22Rv1 (cell line): ENCODE results near the gene HBA2.

Experiments used
- CTCF ChIP-seq: fragments of 450-650 bp; IDR thresholded peaks from 2 replicates; pipeline ENCODE4 v1.5.1; 2017; ENCODE audit warnings: mild to moderate bottlenecking
- ZFX ChIP-seq: fragments of 450-650 bp; IDR thresholded peaks from 2 replicates; pipeline ENCODE4 v1.6.1; 2017; ENCODE audit warnings: antibody characterized with exemption, borderline replicate concordance

- TF ChIP-seq CTCF (no peak), ZFX (no peak)
These were observed 14.7 kb downstream of the HBA2 start for GRCh38 chr16:187330-187729.
